RCC 7860 (cell line): ENCODE results near the gene ITGA1.
"Not testable (repeated sequence)": the region's sequence is repeated elsewhere in the genome, so short reads cannot be mapped to it uniquely, and the experiment has no call there.

Source experiments
- DNase-seq: peaks from one replicate; pipeline ENCODE4 v3.0.0-alpha.2; 2015; ENCODE audit warnings: low spot score
- FAIRE-seq: peaks from 2 replicates; lab custom pipeline; 2012; peaks lifted over from hg19 to GRCh38; lab: Jason Lieb, UNC

Gene ITGA1

GRCh38 chr5:52943808-52944207, 156.1 kb downstream of the ITGA1 start:
- FAIRE-seq (no peak), DNase-seq (no peak)

DNA sequence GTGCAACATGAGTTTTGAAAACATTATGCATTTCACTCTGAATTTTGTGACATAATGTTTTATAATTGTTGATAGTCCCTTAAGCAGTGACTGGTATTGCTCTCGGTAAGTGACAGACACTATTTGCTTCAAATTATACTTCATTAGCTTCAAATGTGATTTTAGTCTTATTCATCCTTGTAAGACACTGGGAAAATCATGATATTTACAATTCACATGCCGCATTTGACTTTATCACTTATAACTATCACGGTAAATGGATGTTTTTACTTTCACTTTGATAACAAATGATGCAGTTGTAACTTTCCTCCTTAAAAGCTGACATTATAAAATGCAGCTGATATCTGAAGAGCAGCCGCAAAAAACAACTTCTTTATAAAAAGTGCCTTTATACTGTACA, 157.3 kb downstream of the ITGA1 start:
- FAIRE-seq: no peak
- DNase-seq: no peak

DNA sequence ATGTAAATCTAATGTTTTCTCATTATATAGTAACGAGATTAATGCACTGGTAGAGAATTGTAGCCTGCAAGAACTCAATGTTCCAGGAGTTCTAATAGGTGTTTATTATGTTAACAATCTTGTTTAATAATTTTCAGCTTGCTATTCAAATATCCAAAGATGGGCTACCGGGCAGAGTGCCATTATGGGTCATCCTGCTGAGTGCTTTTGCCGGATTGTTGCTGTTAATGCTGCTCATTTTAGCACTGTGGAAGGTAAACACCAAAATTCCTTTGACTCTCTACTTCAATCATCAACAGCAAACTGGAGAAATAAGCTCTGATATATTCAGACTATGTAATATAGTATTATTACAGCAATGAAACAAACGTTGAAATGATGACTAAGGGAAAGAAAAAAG, 159.5 kb downstream of the ITGA1 start:
- FAIRE-seq: no peak
- no peak for DNase-seq

GRCh38 chr5:52947851-52948250, 160.1 kb downstream of the ITGA1 start:
- DNase-seq (no peak), FAIRE-seq (no peak)

GRCh38 chr5:52948418-52949076, 160.8 kb downstream of the ITGA1 start:
- peak; percentile 44 for FAIRE-seq
- DNase-seq: peak; percentile 45

DNA sequence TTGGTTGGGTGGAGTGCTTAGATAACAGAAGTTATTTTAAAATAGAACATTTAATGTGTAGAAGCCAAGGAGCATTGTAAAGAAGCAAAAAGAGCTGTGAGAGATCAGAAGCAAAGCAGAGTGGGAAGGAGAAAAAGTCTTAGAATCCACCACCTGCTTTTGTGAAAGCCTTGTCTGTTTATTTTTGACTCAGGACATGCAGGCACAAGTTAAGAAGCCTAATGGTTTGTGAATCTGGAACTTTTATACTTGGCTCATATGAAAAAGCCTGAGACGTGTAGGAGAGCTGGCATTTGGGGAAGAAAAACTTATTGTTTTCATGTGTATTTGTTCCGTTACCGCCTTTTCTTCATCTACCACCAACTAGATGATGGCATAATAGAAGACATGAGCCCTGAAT, 163.0 kb downstream of the ITGA1 start:
- FAIRE-seq (no peak), DNase-seq (no peak)

GRCh38 chr5:52952483-52952882, 164.8 kb downstream of the ITGA1 start:
- no peak for FAIRE-seq
- DNase-seq: no peak

GRCh38 chr5:52956014-52956413, 168.3 kb downstream of the ITGA1 start:
- FAIRE-seq (no peak), DNase-seq (no peak)

DNA sequence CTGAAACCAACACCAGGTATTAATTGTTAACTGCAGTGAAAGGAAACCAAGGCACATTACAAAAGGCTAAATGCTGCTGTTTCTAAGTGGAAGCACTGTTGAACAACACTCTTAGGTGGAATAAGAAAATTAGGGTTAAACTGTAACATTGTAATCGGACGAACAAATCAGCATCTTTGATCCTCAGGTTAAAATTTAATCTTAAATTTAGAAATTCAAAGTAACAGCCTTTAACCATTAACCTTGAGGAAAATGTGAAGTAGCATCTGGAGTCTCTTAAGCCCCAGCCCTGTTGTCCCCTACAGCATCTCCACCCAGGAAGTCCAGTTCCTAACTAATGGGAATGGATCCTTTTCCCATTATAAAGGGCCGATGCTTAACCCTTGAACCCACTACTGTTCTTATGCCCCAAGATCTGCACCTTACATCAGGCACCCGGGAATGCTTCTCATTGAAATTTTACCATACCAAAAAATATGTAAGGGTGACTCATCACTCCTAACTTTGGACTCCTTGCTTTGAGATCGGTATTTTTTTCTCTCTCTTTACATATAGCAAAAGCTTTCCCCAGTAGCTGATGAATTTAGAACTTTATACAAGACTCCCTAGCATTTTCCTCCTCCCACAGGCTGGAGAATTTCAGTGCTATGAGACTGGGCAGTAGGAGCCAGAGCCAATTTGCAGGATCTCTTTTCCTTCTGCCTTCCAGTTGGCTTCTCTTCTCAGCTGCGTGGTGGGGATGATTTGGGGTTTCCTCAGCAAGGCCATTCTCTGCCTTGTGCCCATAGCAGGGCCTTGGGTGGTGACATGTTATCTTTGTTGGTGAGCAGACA, 169.4 kb downstream of the ITGA1 start:
- no peak for FAIRE-seq
- no peak for DNase-seq

GRCh38 chr5:52961274-52961681, 173.6 kb downstream of the ITGA1 start:
- FAIRE-seq: no peak
- DNase-seq: no peak

GRCh38 chr5:52963636-52964035, 175.9 kb downstream of the ITGA1 start:
- FAIRE-seq (no peak), DNase-seq (no peak)

- no peak for DNase-seq
- no peak for FAIRE-seq
Measured at GRCh38 chr5:52964138-52964537, 176.4 kb downstream of the ITGA1 start.

DNA sequence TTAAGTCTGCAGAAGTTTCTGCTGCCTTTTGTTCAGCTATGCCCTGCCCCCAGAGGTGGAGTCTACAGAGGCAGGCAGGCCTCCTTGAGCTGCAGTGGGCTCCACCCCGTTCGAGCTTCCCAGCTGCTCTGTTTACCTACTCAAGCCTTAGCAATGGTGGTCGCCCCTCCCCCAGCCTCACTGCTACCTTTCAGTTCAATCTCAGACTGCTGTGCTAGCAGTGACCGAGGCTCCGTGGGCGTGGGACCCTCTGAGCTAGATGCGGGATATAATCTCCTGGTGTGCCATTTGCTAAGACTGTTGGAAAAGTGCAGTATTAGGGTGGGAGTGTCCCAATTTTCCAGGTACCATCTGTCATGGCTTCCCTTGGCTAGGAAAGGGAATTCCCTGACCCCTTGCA, 188.4 kb downstream of the ITGA1 start:
- not testable (repeated sequence) for DNase-seq, FAIRE-seq

DNA sequence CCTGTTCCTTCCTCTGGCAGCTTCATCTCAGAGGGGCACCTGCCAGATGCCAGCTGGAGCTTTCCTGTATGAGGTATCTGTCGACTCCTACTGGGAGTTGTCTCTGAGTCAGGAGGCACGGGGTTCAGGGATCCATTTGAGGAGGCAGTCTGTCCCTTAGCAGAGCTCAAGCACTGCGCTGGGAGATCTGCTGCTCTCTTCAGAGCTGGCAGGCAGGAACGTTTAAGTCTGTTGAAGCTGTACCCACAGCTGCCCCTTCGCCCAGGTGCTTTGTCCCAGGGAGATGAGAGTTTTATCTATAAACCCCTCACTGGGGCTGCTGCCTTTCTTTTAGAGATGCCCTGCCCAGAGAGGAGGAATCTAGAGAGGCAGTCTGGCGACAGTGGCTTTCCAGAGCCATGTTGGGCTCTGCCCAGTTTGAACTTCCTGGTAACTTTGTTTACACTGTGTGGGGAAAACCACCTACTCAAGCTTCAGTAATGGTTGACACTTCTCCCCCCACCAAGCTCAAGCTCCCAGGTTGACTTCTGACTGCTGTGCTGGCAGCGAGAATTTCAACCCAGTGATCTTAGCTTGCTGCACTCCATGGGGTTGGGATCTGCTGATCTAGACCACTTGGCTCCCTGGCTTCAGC, 189.7 kb downstream of the ITGA1 start:
- no peak for FAIRE-seq

DNA sequence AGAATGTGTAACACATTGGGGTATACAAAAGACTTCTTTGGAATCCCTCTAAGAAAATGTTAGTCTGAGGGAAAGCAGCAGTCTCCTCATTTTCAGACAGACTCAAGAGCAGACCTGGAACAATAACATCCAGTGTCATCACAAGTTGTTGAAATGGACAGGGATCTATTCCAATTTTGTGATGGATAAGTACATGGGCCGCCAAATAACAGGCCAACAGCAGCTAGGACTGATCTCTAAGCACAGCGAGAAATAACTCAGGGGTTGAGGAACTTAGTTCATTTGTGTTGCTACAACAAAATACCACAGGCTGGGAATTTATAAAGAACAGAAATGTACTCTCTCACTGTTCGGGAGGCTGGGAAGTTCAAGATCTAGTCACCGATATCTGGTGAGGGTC, 193.8 kb downstream of the ITGA1 start:
- no peak for FAIRE-seq
- no peak for DNase-seq

More for the DNA sequence above, 189.7 kb downstream of the ITGA1 start:
- no peak for DNase-seq

DNA sequence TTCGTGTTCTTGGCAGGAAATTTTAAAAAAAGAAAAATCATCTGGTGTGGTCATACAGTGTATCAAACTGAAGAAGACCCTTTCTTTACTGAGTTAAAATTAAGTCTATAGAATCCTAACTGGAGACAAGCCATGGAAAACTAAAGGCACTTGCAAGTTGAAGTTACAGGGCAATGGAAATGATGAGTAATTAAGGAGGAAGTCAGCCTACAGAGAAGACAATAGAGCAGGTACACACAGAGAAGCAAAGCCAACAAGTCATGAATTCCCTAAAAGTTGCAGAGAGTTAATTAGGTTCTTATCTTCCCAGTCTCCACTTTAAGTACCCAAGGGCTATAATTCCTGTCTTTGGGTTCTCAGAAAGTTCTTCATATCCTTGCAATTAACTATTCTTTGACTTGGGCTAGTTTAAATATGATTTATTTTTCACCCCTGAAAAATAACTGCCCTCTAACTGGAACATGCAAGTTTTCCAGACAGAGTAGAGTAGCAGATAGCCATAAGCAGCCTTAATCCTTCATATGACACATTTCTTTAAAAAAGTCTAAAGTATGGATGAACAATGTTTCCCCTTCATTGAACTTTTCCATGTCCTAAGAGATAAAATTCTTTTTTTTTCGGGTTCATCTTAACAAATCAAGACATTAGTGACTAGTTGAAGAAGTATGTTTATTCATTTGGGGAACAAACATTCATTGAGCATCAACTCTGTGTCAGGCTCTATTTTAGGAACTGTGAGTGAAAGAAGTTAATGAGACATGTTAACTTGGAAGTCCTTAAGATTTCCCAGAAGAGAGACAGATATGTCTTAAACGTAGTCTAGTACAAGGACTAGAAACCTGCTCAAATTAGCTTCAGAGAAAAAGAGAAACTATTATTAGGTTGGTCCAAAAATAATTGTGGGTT, 196.3 kb downstream of the ITGA1 start:
- no peak for FAIRE-seq

DNA sequence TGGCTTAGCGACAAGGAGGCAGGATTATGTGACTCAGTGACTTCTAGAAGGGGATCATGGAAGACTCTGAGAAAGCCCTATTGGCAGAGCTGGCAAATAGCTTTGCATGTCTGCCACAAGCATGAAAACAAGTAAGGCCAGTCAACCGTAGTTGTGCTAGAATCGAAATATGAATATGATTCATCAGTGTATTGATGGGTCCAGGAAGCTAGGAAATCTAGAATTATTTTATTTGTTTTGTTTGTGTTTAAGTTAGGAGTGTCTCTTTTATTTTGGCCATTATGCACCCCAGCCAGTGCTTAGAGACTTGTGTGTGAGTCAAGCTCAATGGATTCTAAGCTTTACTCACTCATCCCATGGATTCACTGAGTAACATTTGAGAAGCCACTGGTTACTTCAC, 197.6 kb downstream of the ITGA1 start:
- no peak for DNase-seq
- FAIRE-seq: no peak

More for the DNA sequence above, 196.3 kb downstream of the ITGA1 start:
- DNase-seq: no peak

DNA sequence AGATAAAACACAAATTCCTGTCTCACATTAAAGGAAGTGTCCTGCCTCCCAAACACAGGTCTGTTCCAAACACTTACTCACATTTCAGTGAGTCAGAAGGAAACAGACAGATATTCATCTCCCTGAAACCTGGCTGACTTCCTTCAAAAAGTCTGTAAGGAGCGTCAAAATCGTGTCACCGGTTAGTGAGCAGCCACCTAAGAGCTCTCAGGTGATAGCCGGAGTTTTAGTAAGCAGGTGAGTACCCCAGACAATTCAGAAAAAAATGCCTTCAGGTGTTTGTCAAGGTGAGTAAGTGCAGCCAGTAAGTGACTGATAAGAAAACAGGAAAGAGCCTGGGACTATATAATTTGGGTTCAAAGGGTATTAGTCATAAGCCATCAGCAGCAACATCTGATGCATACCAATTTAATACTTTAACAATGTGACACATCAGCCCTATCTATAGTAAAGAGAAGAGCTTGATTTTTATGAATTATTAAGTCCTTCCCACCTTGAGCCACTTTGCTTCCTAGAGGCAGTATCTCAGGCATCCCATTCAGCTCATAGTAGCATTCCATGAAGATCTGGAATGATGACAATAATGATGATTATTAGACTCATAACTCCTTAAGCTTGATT, 200.1 kb downstream of the ITGA1 start:
- no peak for FAIRE-seq
- DNase-seq: peak; percentile 32

GRCh38 chr5:52988335-52989024, 200.8 kb downstream of the ITGA1 start:
- DNase-seq (no peak), FAIRE-seq (no peak)
